CD4-positive, alpha-beta memory T cell (primary cell): Measurements from ENCODE around the gene AGPAT4. TPM values are rescaled to one million over a fixed set of nuclear protein-coding genes. Genes with fewer than 3 reads are reported as not detected.
"Not testable (repeated sequence)": the region's sequence is repeated elsewhere in the genome, so short reads cannot be mapped to it uniquely, and the experiment has no call there.

Source experiments
- CTCF ChIA-PET: fragments of 350-600 bp; sonication (Branson Sonifier 250); formaldehyde crosslinking; loops from one replicate; lab custom pipeline; 2021; ENCODE audit warnings: inconsistent platforms; ENCODE audit not compliant: partially characterized antibody; lab: Charles Lee
- POLR2A ChIA-PET: fragments of 350-600 bp; sonication (Branson Sonifier 250); formaldehyde crosslinking; loops from one replicate; lab custom pipeline; 2021; ENCODE audit not compliant: partially characterized antibody; lab: Charles Lee
- DNase-seq, 5 donors: peaks; one replicate each; pipeline versions ENCODE4 v3.0.0 to v3.0.0-alpha.2; 2020 to 2022; ENCODE audit warnings: mixed read lengths in 1 of 5
- H3K27ac ChIP-seq: one replicate; pipeline ENCODE4 v1.7.0; 2013; ENCODE audit warnings: low read depth, low read length
- H3K27me3 ChIP-seq: 2 replicates; pipeline ENCODE4 v1.7.0; 2013; ENCODE audit warnings: mild to moderate bottlenecking, low read length, moderate library complexity; ENCODE audit not compliant: insufficient read depth
- H3K36me3 ChIP-seq: 2 replicates; pipeline ENCODE4 v1.7.0; 2013; ENCODE audit warnings: mild to moderate bottlenecking, low read length, moderate library complexity; ENCODE audit not compliant: insufficient read depth
- H3K4me1 ChIP-seq: 2 replicates; pipeline ENCODE4 v1.7.0; 2013; ENCODE audit warnings: mild to moderate bottlenecking, low read length, moderate library complexity; ENCODE audit not compliant: insufficient read depth
- H3K4me3 ChIP-seq, 2 donors: one replicate each; pipeline ENCODE4 v1.7.0; 2013; ENCODE audit warnings: low read length in 2 of 2, mild to moderate bottlenecking in 1 of 2
- H3K9me3 ChIP-seq, 2 donors: one replicate each; pipeline ENCODE4 v1.7.0; 2013; ENCODE audit warnings: low read length in 2 of 2, control low read depth in 1 of 2; ENCODE audit not compliant: control insufficient read depth in 1 of 2
- H3K27ac Mint-ChIP-seq, 7 donors: one replicate each; pipeline ENCODE4 v1.8.0; 2020 to 2021; ENCODE audit warnings: mixed read lengths in 7 of 7, mild to moderate bottlenecking in 6 of 7, inconsistent platforms in 3 of 7, moderate library complexity in 3 of 7
- H3K27me3 Mint-ChIP-seq, 2 donors: one replicate each; pipeline ENCODE4 v1.8.0; 2020 to 2021; ENCODE audit warnings: mixed read lengths in 2 of 2
- H3K36me3 Mint-ChIP-seq, 2 donors: one replicate each; pipeline ENCODE4 v1.8.0; 2020 to 2021; ENCODE audit warnings: mixed read lengths in 2 of 2, inconsistent platforms in 1 of 2, mild to moderate bottlenecking in 1 of 2
- H3K4me1 Mint-ChIP-seq, 4 donors: one replicate each; pipeline ENCODE4 v1.8.0; 2020 to 2021; ENCODE audit warnings: mixed read lengths in 4 of 4, mild to moderate bottlenecking in 1 of 4
- H3K4me3 Mint-ChIP-seq, 8 donors: one replicate each; pipeline ENCODE4 v1.8.0; 2020 to 2021; ENCODE audit warnings: mixed read lengths in 8 of 8, mild to moderate bottlenecking in 7 of 8, moderate library complexity in 6 of 8, inconsistent platforms in 3 of 8
- H3K9me3 Mint-ChIP-seq, 8 donors: one replicate each; pipeline ENCODE4 v1.8.0; 2020 to 2021; ENCODE audit warnings: mixed read lengths in 8 of 8, mild to moderate bottlenecking in 5 of 8, inconsistent platforms in 3 of 8, moderate library complexity in 1 of 8
- intact Hi-C: fragments of 100-400 bp; cut with micrococcal nuclease; formaldehyde crosslinking; loops from one replicate; pipeline ENCODE4 v1.15.1; 2023
- polyA plus RNA-seq, 2 donors: library from polyadenylated mRNA; unstranded; fragments of 300-500 nt; fragmentation: Illumina TruSeq; gene quantifications; one replicate each; pipeline ENCODE4 v1.2.3, GENCODE V29; 2021
- total RNA-seq, 2 experiments: library from RNA; stranded (reverse); gene quantifications; one replicate each; pipeline ENCODE4 v1.2.3, GENCODE V29; 2021

AGPAT4 gene
- total and polyA plus RNA-seq, 4 experiments from 2014 or later: 3.6 to 6.9 (median 4.1) TPM

GRCh38 chr6:161313940-161314509 lies 40.2 kb upstream of the AGPAT4 start:
- Mint-ChIP-seq H3K36me3 (no peaks in the 10 kb centered on the region), H3K4me3 (peak overlapping the region in 1 of 8 donors; percentile 34), H3K4me1 (peaks cover 0 to 3% (median 0%) of the 10 kb centered on the region in 4 donors), H3K27me3 (peaks cover 0 to 8% of the 10 kb centered on the region in 2 donors), H3K27ac (peak overlapping the region in 1 of 7 donors; percentile 26), H3K9me3 (peaks cover 0 to 7% (median under 1%) of the 10 kb centered on the region in 8 donors)
- intact Hi-C loops: no loop called here
- CTCF ChIA-PET: no interaction called here
- H3K9me3 ChIP-seq: no peaks in the 10 kb centered on the region
- H3K4me3 ChIP-seq: no peak overlapping the region
- no peaks in the 10 kb centered on the region for H3K36me3 ChIP-seq
- H3K27me3 ChIP-seq: no peaks in the 10 kb centered on the region
- H3K27ac ChIP-seq: no peak overlapping the region
- POLR2A ChIA-PET: no interaction called here
- H3K4me1 ChIP-seq: no peaks in the 10 kb centered on the region
- DNase-seq: no peak

GRCh38 chr6:161313475-161313874 lies 39.6 kb upstream of the AGPAT4 start:
- POLR2A ChIA-PET, DNase-seq, intact Hi-C loops, H3K4me1 Mint-ChIP-seq, H3K4me3 ChIP-seq, H3K4me3 Mint-ChIP-seq, H3K4me1 ChIP-seq, H3K27ac ChIP-seq, H3K9me3 ChIP-seq, H3K27me3 ChIP-seq, H3K27ac Mint-ChIP-seq, H3K36me3 ChIP-seq, H3K36me3 Mint-ChIP-seq, CTCF ChIA-PET, H3K27me3 Mint-ChIP-seq, H3K9me3 Mint-ChIP-seq: not testable (repeated sequence)

DNA sequence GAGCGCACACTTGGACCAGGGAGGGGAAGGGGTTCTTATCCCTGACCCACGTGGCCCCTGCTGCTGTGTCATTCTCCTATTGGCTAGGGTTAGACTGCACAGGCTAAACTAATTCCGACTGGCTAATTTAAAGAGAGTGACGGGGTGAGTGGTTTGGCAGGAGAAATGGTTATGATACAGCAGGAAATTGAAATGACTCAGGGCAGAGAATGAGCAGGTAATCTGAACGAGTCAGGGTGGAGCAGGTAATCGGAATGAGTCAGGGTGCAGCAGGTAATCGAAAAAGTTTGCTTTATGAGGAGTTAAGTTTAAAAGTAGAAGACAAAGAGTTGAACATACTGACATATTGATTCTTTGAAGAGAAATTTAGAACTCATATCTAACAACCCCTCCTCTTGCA lies 35.9 kb upstream of the AGPAT4 start:
- not testable (repeated sequence) for H3K36me3 Mint-ChIP-seq

GRCh38 chr6:161308075-161308655 lies 34.3 kb upstream of the AGPAT4 start:
- Mint-ChIP-seq H3K9me3 (no peaks in the 10 kb centered on the region), H3K36me3 (no peaks in the 10 kb centered on the region), H3K4me1 (peaks cover 0 to 3% (median 0%) of the 10 kb centered on the region in 4 donors), H3K27ac (peak overlapping the region in 1 of 7 donors; percentile 27), H3K4me3 (no peak overlapping the region), H3K27me3 (peaks cover 3 to 6% of the 10 kb centered on the region in 2 donors)
- POLR2A ChIA-PET: no interaction called here
- intact Hi-C loops: no loop called here
- no peak overlapping the region for H3K27ac ChIP-seq
- H3K9me3 ChIP-seq: no peaks in the 10 kb centered on the region
- CTCF ChIA-PET: no interaction called here
- no peak overlapping the region for H3K4me3 ChIP-seq
- H3K36me3 ChIP-seq: no peaks in the 10 kb centered on the region
- no peaks in the 10 kb centered on the region for H3K27me3 ChIP-seq
- no peaks in the 10 kb centered on the region for H3K4me1 ChIP-seq
- DNase-seq: no peak

More for the DNA sequence above, 35.9 kb upstream of the AGPAT4 start:
- H3K36me3 ChIP-seq, H3K9me3 Mint-ChIP-seq, CTCF ChIA-PET, H3K4me1 ChIP-seq, POLR2A ChIA-PET, H3K9me3 ChIP-seq, H3K4me1 Mint-ChIP-seq, H3K4me3 ChIP-seq, H3K27me3 ChIP-seq, H3K27ac ChIP-seq, H3K4me3 Mint-ChIP-seq, intact Hi-C loops, H3K27me3 Mint-ChIP-seq, DNase-seq: not testable (repeated sequence)
- peak overlapping the region in 1 of 7 donors; percentile 1 for H3K27ac Mint-ChIP-seq

GRCh38 chr6:161305860-161306259 lies 32.0 kb upstream of the AGPAT4 start:
- H3K27ac ChIP-seq: no peak overlapping the region
- Mint-ChIP-seq H3K27ac (no peak overlapping the region), H3K4me3 (no peak overlapping the region), H3K4me1 (peaks cover 0 to 3% (median 0%) of the 10 kb centered on the region in 4 donors), H3K27me3 (peaks cover 3 to 4% of the 10 kb centered on the region in 2 donors), H3K36me3 (no peaks in the 10 kb centered on the region), H3K9me3 (peaks cover 0 to 1% (median 0%) of the 10 kb centered on the region in 8 donors)
- H3K4me1 ChIP-seq: no peaks in the 10 kb centered on the region
- no peak for DNase-seq
- H3K36me3 ChIP-seq: no peaks in the 10 kb centered on the region
- ChIA-PET POLR2A (no interaction called here), CTCF (no interaction called here)
- H3K27me3 ChIP-seq: no peaks in the 10 kb centered on the region
- intact Hi-C loops: no loop called here
- H3K4me3 ChIP-seq: no peak overlapping the region
- H3K9me3 ChIP-seq: no peaks in the 10 kb centered on the region

DNA sequence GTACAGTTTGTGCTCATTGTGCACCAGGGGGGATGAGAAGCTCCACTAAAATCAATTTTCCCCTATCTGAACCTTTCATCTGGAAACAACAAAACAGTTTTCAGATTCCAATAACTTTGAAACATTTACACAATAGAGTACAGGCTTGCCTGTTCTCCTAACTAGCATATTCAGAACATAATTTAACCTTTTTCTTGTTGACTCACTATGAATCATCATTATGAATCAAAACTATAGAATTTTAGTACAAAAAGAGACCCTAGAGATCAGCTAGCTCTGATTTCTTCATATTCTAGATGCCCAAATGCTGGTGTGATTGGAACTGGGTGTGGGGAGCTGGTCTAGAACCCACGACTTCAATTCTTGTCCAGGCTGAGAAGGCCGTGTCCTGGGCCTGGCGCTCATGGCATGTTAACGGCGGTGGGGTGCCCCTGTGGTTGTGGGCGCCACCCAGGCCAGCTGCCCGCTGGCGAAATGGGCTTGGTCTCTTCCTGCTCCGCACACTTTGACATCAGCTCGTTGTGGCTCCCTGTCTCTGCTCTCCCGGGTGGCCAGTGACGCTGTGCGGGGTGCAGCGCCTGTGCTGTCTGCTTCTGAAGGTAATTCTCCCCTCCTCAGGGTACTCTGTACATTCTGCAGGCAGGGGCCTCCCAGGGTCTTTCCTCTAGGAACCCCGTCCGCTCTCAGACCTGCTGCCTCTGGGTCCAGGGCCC lies 29.9 kb upstream of the AGPAT4 start:
- CTCF ChIA-PET: no interaction called here

DNA sequence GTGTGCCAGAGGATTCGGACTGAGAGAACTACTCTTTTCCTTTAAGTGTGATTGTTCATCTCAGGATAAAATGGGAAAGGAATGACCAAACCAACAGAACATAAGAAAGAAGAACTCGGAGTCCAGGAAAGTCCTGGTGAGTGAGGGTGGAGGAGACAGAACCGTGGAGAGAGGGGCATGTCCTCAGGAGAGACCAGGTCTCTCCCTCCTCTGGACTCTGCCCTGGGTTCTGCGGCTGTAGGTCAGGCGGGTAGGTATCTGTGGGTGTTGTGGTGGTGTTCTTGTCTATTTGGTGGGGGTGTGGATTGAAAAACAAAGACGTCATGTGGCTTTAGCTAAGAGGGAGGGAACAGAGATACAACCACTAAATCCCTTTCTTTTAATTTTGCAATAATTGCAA lies 29.1 kb upstream of the AGPAT4 start:
- Mint-ChIP-seq H3K4me1 (no peaks in the 10 kb centered on the region), H3K4me3 (no peak overlapping the region), H3K27ac (no peak overlapping the region), H3K9me3 (peaks cover 0 to 1% (median 0%) of the 10 kb centered on the region in 8 donors), H3K36me3 (no peaks in the 10 kb centered on the region), H3K27me3 (peaks cover 1 to 3% of the 10 kb centered on the region in 2 donors)
- intact Hi-C loops: no loop called here
- Histone ChIP-seq H3K4me3 (no peak overlapping the region), H3K27ac (no peak overlapping the region), H3K27me3 (no peaks in the 10 kb centered on the region), H3K36me3 (no peaks in the 10 kb centered on the region), H3K9me3 (no peaks in the 10 kb centered on the region), H3K4me1 (no peaks in the 10 kb centered on the region)
- ChIA-PET CTCF (no interaction called here), POLR2A (no interaction called here)
- no peak for DNase-seq

More for the DNA sequence above, 29.9 kb upstream of the AGPAT4 start:
- no peaks in the 10 kb centered on the region for H3K9me3 ChIP-seq
- H3K36me3 Mint-ChIP-seq: no peaks in the 10 kb centered on the region
- peaks cover 1 to 3% of the 10 kb centered on the region in 2 donors for H3K27me3 Mint-ChIP-seq
- no peak overlapping the region for H3K4me3 Mint-ChIP-seq
- no peak overlapping the region for H3K27ac ChIP-seq
- POLR2A ChIA-PET: no interaction called here
- DNase-seq: no peak
- H3K27ac Mint-ChIP-seq: no peak overlapping the region
- intact Hi-C loops: no loop called here
- H3K27me3 ChIP-seq: no peaks in the 10 kb centered on the region
- no peaks in the 10 kb centered on the region for H3K4me1 Mint-ChIP-seq
- no peaks in the 10 kb centered on the region for H3K36me3 ChIP-seq
- peaks cover 0 to 1% (median 0%) of the 10 kb centered on the region in 8 donors for H3K9me3 Mint-ChIP-seq
- no peaks in the 10 kb centered on the region for H3K4me1 ChIP-seq
- H3K4me3 ChIP-seq: no peak overlapping the region
